Kidney (tissue), 14 donors: Measurements from ENCODE around the gene KRTAP4-16. TPM values are rescaled to one million over a fixed set of nuclear protein-coding genes. Genes with fewer than 3 reads are reported as not detected.
"Not testable (repeated sequence)": the region's sequence is repeated elsewhere in the genome, so short reads cannot be mapped to it uniquely, and the experiment has no call there.

Source experiments
- DNase-seq, 5 donors: peaks; one replicate each; pipeline ENCODE4 v3.0.0-alpha.2; 2013 to 2020
- FAIRE-seq: peaks from 2 replicates; lab custom pipeline; 2012; peaks lifted over from hg19 to GRCh38; lab: Jason Lieb, UNC
- H3K27ac ChIP-seq, 2 donors: one replicate each; pipeline ENCODE4 v1.7.0; 2013; ENCODE audit warnings: low read depth in 2 of 2, low read length in 2 of 2, inconsistent platforms in 1 of 2
- H3K27me3 ChIP-seq: one replicate; pipeline ENCODE4 v1.7.1; 2013; ENCODE audit warnings: low read length, inconsistent platforms; ENCODE audit not compliant: control insufficient read depth, insufficient read depth
- H3K36me3 ChIP-seq, 3 donors: one replicate each; pipeline versions ENCODE4 v1.7.0 to v1.7.1; 2013; ENCODE audit warnings: low read length in 3 of 3, control low read depth in 1 of 3, inconsistent platforms in 1 of 3; ENCODE audit not compliant: insufficient read depth in 3 of 3, control insufficient read depth in 2 of 3
- H3K4me1 ChIP-seq, 3 donors: one replicate each; pipeline versions ENCODE4 v1.7.0 to v1.7.1; 2013; ENCODE audit warnings: low read length in 3 of 3, inconsistent platforms in 1 of 3, low read depth in 1 of 3; ENCODE audit not compliant: control insufficient read depth in 2 of 3, insufficient read depth in 2 of 3
- H3K4me3 ChIP-seq, 3 donors: one replicate each; pipeline versions ENCODE4 v1.7.0 to v1.8.1; 2013; ENCODE audit warnings: low read length in 3 of 3, control low read depth in 1 of 3, inconsistent platforms in 1 of 3
- H3K9ac ChIP-seq, 3 donors: one replicate each; pipeline versions ENCODE4 v1.7.0 to v1.7.1; 2013; ENCODE audit warnings: low read length in 3 of 3, control low read depth in 1 of 3, inconsistent platforms in 1 of 3
- H3K9me3 ChIP-seq, 3 donors: one replicate each; pipeline versions ENCODE4 v1.7.0 to v1.7.1; 2013; ENCODE audit warnings: low read length in 3 of 3, control low read depth in 1 of 3, inconsistent platforms in 1 of 3; ENCODE audit not compliant: control insufficient read depth in 2 of 3, insufficient read depth in 1 of 3
- intact Hi-C: fragments of 100-400 bp; cut with DNase I; formaldehyde crosslinking; loops from one replicate; pipeline ENCODE4 v1.11.1; 2022
- polyA plus RNA-seq: library from polyadenylated mRNA; stranded (reverse); fragments of 350-450 nt; fragmentation: Illumina TruSeq; extraction: RNeasy Lipid Tissue Mini Kit (QIAGEN cat#74804); gene quantifications from one replicate; pipeline ENCODE4 v1.2.3, GENCODE V29; 2014; ENCODE audit warnings: low read depth, low replicate concordance; ENCODE audit not compliant: insufficient read depth
- total RNA-seq: library from RNA; stranded (reverse); fragmentation: NEBNext Ultra II Directional; extraction: Animal tissue kit (Norgen Biotek cat#: 25700); gene quantifications from one replicate; pipeline ENCODE4 v1.2.1, GENCODE V29; 2021
- TF ChIP-seq, protein P1 (sequence below): IDR thresholded peaks from 3 replicates; pipeline ENCODE4 v1.5.1; 2012; ENCODE audit warnings: mild to moderate bottlenecking, moderate library complexity, borderline replicate concordance; ENCODE audit not compliant: insufficient read depth; ENCODE audit errors: extremely low read depth
- donor health status: control.
- donor health status: control.
- donor health status: control.
- donor health status: control.
- donor health status: control.
- donor health status: DM: yes; HTN: yes; CAD: no.
- donor health status: Normal renal cell carcinoma (clear cell type).

KRTAP4-16 gene
- total and polyA plus RNA-seq, 2 donors from 2014 or later: not detected

DNA sequence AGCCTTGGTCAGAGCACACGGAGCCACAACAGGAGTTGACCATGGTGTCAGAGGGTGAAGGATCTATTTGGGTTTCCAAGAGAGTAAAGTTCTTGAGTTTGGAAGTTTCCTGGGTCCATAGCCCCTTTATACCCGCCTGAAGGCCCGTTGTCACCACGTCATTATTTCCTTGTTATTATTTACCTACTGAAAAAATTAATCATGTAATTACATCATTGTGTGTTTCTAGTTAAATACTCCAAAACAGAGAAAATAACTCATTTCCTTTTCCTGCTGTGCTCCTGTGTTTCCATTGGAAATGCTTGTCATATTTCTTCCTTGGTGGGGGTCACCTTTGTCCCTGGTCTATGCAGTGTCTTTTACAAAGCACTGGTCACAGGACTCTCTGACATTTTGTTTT, 4.0 kb downstream of the KRTAP4-16 start, which contains the start of gene KRTAP4-8:
TSS of gene KRTAP4-8 (minus strand) at position 101 of the 400 bp plus-strand sequence. CDS start at position 43, 58 bp downstream.
- no peak for FAIRE-seq
- intact Hi-C loops: no loop called here

DNA sequence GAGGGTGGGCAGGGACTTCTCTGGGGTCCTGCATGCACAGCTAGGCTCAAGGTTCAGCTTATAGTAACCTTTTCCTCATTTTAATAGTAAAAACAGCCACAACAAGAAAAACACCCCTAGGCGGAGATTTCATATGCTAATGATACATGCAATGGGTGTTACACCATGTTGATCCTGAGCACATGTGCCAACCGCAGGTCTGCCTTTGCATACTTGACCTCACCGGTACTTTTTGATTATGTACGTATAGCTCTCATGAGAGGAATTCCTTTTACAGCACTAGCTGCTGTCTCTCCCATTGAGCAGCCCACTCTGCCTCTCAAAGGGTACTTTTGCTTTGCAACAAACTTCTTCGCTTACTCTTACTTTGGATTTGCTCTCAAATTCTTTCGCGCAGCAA, 6.0 kb downstream of the KRTAP4-16 start:
- no peaks in the 10 kb centered on the region for H3K36me3 ChIP-seq
- H3K4me1 ChIP-seq: no peaks in the 10 kb centered on the region
- no peaks in the 10 kb centered on the region for H3K9me3 ChIP-seq
- DNase-seq (no peak), FAIRE-seq (no peak)
- H3K9ac ChIP-seq: no peak overlapping the region
- no peaks in the 10 kb centered on the region for H3K27me3 ChIP-seq
- H3K27ac ChIP-seq: no peak overlapping the region
- TF ChIP-seq, protein P1, sequence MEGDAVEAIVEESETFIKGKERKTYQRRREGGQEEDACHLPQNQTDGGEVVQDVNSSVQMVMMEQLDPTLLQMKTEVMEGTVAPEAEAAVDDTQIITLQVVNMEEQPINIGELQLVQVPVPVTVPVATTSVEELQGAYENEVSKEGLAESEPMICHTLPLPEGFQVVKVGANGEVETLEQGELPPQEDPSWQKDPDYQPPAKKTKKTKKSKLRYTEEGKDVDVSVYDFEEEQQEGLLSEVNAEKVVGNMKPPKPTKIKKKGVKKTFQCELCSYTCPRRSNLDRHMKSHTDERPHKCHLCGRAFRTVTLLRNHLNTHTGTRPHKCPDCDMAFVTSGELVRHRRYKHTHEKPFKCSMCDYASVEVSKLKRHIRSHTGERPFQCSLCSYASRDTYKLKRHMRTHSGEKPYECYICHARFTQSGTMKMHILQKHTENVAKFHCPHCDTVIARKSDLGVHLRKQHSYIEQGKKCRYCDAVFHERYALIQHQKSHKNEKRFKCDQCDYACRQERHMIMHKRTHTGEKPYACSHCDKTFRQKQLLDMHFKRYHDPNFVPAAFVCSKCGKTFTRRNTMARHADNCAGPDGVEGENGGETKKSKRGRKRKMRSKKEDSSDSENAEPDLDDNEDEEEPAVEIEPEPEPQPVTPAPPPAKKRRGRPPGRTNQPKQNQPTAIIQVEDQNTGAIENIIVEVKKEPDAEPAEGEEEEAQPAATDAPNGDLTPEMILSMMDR: no peak
- no peak overlapping the region for H3K4me3 ChIP-seq
- intact Hi-C loops: no loop called here

More for the DNA sequence above, 4.0 kb downstream of the KRTAP4-16 start, which contains the start of gene KRTAP4-8:
- no peak within 1 kb of the TSS for H3K4me3 ChIP-seq
- H3K27ac ChIP-seq: no peak within 1 kb of the TSS
- no peak within 1 kb of the TSS for H3K9ac ChIP-seq
- TF ChIP-seq, protein P1: no peak
- H3K9me3 ChIP-seq: no peaks in the 10 kb centered on the region
- H3K36me3 ChIP-seq: no peaks in the 10 kb centered on the region
- no peaks in the 10 kb centered on the region for H3K27me3 ChIP-seq
- no peaks in the 10 kb centered on the region for H3K4me1 ChIP-seq
- DNase-seq: no peak

DNA sequence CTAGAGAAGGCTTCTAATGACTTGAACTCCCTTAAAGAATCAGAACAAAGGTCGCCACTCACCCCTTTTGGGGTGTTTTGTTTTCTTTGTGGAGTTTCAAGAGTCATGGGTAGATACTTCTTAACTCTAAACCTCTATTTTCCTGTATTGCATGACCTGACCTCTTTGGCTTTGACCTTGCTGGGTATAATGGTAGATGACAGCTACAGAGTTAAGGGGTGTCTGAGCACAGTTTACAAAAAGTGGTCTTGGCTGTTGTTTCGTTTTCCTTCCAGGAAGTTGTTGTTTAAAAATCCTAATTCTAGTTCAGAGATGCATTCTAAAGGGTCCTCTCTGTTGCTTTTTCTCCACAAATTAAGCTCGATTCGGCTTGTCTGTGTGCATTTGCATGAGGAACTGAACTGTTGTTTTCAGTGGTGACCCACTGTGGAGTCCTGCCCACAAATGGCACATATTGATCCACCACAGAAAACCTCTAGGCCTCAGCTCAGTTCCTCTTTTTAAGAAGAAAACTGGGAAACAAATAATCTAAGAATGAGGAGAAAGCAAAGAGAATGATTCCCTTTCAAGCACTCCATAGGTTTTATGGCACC, 13.2 kb downstream of the KRTAP4-16 start:
- H3K36me3 ChIP-seq, H3K27ac ChIP-seq, H3K9me3 ChIP-seq, intact Hi-C loops, H3K27me3 ChIP-seq, FAIRE-seq, DNase-seq, H3K9ac ChIP-seq, H3K4me3 ChIP-seq, H3K4me1 ChIP-seq: not testable (repeated sequence)

DNA sequence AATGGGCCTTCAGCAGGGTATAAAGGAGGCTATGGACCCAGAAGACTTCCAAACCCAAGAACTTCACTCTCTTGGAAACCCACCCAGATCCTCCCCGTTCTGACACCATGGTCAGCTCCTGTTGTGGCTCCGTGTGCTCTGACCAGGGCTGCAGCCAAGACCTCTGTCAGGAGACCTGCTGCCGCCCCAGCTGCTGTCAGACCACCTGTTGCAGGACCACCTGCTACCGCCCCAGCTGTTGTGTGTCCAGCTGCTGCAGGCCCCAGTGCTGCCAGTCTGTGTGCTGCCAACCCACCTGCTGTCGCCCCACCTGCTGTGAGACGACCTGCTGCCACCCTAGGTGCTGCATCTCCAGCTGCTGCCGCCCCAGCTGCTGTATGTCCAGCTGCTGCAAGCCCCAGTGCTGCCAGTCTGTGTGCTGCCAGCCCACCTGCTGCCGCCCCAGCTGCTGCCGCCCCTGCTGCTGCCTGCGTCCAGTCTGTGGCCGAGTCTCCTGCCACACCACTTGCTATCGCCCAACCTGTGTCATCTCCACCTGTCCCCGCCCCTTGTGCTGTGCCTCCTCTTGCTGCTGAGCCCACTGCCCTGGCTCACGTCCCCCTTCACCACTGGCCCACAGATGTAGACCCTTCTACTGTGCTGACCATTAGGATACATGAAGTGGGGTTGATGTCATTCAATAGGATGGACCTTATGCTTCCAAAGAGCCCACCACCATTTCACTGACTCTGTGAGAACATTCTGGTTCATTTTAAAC, 17.7 kb downstream of the KRTAP4-16 start, which contains the start of gene KRTAP4-7:
TSS of gene KRTAP4-7 (plus strand) at position 51 of the 757 bp plus-strand sequence. CDS start at position 108, 57 bp downstream.
- H3K4me3 ChIP-seq, intact Hi-C loops, DNase-seq, H3K4me1 ChIP-seq, H3K9me3 ChIP-seq, H3K27ac ChIP-seq, H3K36me3 ChIP-seq, H3K9ac ChIP-seq, FAIRE-seq, H3K27me3 ChIP-seq: not testable (repeated sequence)

DNA sequence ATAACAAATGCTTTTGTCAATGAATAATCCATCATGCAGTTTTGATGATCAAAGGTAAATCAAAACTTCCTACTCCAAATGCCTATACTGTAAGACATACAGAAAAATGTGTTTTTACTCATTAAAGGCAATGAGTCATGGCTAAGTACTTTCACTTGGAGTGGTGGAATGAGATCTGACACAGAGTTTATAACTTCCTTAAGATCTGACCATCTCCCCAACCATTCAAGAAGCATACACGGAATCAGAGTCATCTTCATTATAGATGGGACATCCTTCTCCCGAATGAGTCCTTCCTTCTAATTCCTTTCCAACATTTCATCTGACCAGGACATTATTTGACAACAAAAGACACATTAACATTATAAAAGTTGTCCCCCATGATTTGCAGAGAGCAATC, 18.6 kb downstream of the KRTAP4-16 start:
- H3K4me3 ChIP-seq, H3K4me1 ChIP-seq, H3K27ac ChIP-seq, H3K9me3 ChIP-seq, H3K27me3 ChIP-seq, FAIRE-seq, H3K9ac ChIP-seq, H3K36me3 ChIP-seq, intact Hi-C loops, DNase-seq: not testable (repeated sequence)
